Vagina (tissue), 2 donors: ENCODE results near the gene AMZ1. TPM values are rescaled to one million over a fixed set of nuclear protein-coding genes. Genes with fewer than 3 reads are reported as not detected.
"Not testable (repeated sequence)": the region's sequence is repeated elsewhere in the genome, so short reads cannot be mapped to it uniquely, and the experiment has no call there.

ENCODE experiments used
- DNase-seq, 2 donors: peaks; one replicate each; pipeline ENCODE4 v3.0.0-alpha.2; 2017; ENCODE audit errors: extremely low spot score in 2 of 2
- H3K27ac ChIP-seq: fragments of 200-600 bp; sonication (generic); one replicate; pipeline ENCODE4 v1.5.1; 2019
- H3K27me3 ChIP-seq: fragments of 200-600 bp; sonication (generic); one replicate; pipeline ENCODE4 v1.5.1; 2019
- H3K36me3 ChIP-seq, 2 donors: fragments of 200-600 bp; sonication (generic); one replicate each; pipeline ENCODE4 v1.5.1; 2017 to 2019
- H3K4me1 ChIP-seq: fragments of 200-600 bp; sonication (generic); one replicate; pipeline ENCODE4 v1.5.1; 2019
- H3K4me3 ChIP-seq, 2 donors: fragments of 200-600 bp; sonication (generic); 1 replicate in 1 of 2; 2 replicates in 1 of 2; pipeline ENCODE4 v1.5.1; 2016 to 2019
- H3K9me3 ChIP-seq: fragments of 200-600 bp; sonication (generic); one replicate; pipeline ENCODE4 v1.5.1; 2019
- CTCF ChIP-seq, 3 experiments: fragments of 450-650 bp in 2 of 3; fragments of 200-600 bp in 1 of 3; sonication (generic) in 1 of 3; IDR thresholded peaks; one replicate each; pipeline ENCODE4 v1.5.1; 2017 to 2019; ENCODE audit warnings: antibody characterized with exemption in 3 of 3, mild to moderate bottlenecking in 2 of 3, moderate library complexity in 2 of 3
- POLR2A ChIP-seq, 2 donors: fragments of 450-650 bp; IDR thresholded peaks; one replicate each; pipeline ENCODE4 v1.6.1; 2017; ENCODE audit warnings: antibody characterized with exemption in 2 of 2, mild to moderate bottlenecking in 2 of 2, moderate library complexity in 2 of 2
- POLR2AphosphoS5 ChIP-seq, 2 donors: sonication (generic); formaldehyde crosslinking; IDR thresholded peaks; one replicate each; pipeline ENCODE4 v1.9.0; 2017; ENCODE audit warnings: antibody characterized with exemption in 2 of 2, mild to moderate bottlenecking in 2 of 2, low read depth in 1 of 2; ENCODE audit not compliant: insufficient read depth in 1 of 2
- intact Hi-C: fragments of 100-400 bp; cut with DNase I; formaldehyde crosslinking; loops from one replicate; pipeline ENCODE4 v1.15.1; 2023
- total RNA-seq: library from RNA; depleted of rRNA; stranded (reverse); fragments of >200 nt; gene quantifications from one replicate; pipeline ENCODE4 v1.2.3, GENCODE V29; 2016

Gene AMZ1
- total RNA-seq, 1 donor from 2014 or later, result 1.2 TPM

- H3K9me3 ChIP-seq, result no peaks in the 10 kb centered on the region
- peaks cover 16% of the 10 kb centered on the region for H3K4me1 ChIP-seq
- H3K27me3 ChIP-seq, result no peaks in the 10 kb centered on the region
- TF ChIP-seq CTCF (IDR thresholded peaks at IDR 0.05) (no peak), POLR2AphosphoS5 (IDR thresholded peaks at IDR 0.05; ENCODE audit: insufficient read depth in 1 of 2, low read depth in 1 of 2) (no peak), POLR2A (IDR thresholded peaks at IDR 0.05) (no peak)
- intact Hi-C loops, result no loop called here
- H3K36me3 ChIP-seq, result peaks cover 0 to 12% of the 10 kb centered on the region in 2 donors
- no peak overlapping the region for H3K4me3 ChIP-seq
- no peak for DNase-seq
- H3K27ac ChIP-seq, result no peak overlapping the region
Measured at GRCh38 chr7:2720024-2720423, 32.0 kb downstream of the AMZ1 start.

GRCh38 chr7:2721842-2722241 lies 33.8 kb downstream of the AMZ1 start:
- Histone ChIP-seq H3K36me3 (peaks cover 0 to 20% of the 10 kb centered on the region in 2 donors), H3K27ac (no peak overlapping the region), H3K4me3 (no peak overlapping the region), H3K27me3 (no peaks in the 10 kb centered on the region), H3K4me1 (peaks cover 12% of the 10 kb centered on the region), H3K9me3 (no peaks in the 10 kb centered on the region)
- DNase-seq, result no peak
- TF ChIP-seq POLR2AphosphoS5 (IDR thresholded peaks at IDR 0.05; ENCODE audit: insufficient read depth in 1 of 2, low read depth in 1 of 2), result no peak
- intact Hi-C loops, result no loop called here

- H3K27ac ChIP-seq, result no peak overlapping the region
- H3K27me3 ChIP-seq, result no peaks in the 10 kb centered on the region
- DNase-seq, result no peak
- no peak overlapping the region for H3K4me3 ChIP-seq
- no peaks in the 10 kb centered on the region for H3K9me3 ChIP-seq
- intact Hi-C loops, result no loop called here
- no peak for TF ChIP-seq POLR2AphosphoS5 (IDR thresholded peaks at IDR 0.05; ENCODE audit: insufficient read depth in 1 of 2, low read depth in 1 of 2)
- TF ChIP-seq CTCF (IDR thresholded peaks at IDR 0.05), result no peak
- TF ChIP-seq POLR2A (IDR thresholded peaks at IDR 0.05), result no peak
- H3K36me3 ChIP-seq, result peaks cover 0 to 20% of the 10 kb centered on the region in 2 donors
- H3K4me1 ChIP-seq, result peaks cover 4% of the 10 kb centered on the region
Measured at GRCh38 chr7:2722591-2722990, 34.6 kb downstream of the AMZ1 start.

GRCh38 chr7:2723138-2723850 lies 35.3 kb downstream of the AMZ1 start:
- Histone ChIP-seq H3K27ac (no peak overlapping the region), H3K4me3 (no peak overlapping the region), H3K9me3 (no peaks in the 10 kb centered on the region), H3K4me1 (no peaks in the 10 kb centered on the region), H3K36me3 (peaks cover 0 to 20% of the 10 kb centered on the region in 2 donors), H3K27me3 (no peaks in the 10 kb centered on the region)
- intact Hi-C loops, result no loop called here
- TF ChIP-seq CTCF (IDR thresholded peaks at IDR 0.05) (no peak), POLR2AphosphoS5 (IDR thresholded peaks at IDR 0.05; ENCODE audit: insufficient read depth in 1 of 2, low read depth in 1 of 2) (no peak), POLR2A (IDR thresholded peaks at IDR 0.05) (no peak)
- DNase-seq, result no peak

- DNase-seq, H3K27me3 ChIP-seq, H3K27ac ChIP-seq, H3K4me1 ChIP-seq, intact Hi-C loops, H3K4me3 ChIP-seq, H3K9me3 ChIP-seq: not testable (repeated sequence)
- peaks cover 0 to 20% of the 10 kb centered on the region in 2 donors for H3K36me3 ChIP-seq
Measured at GRCh38 chr7:2724036-2724435, 36.0 kb downstream of the AMZ1 start.

GRCh38 chr7:2724453-2725177 lies 36.6 kb downstream of the AMZ1 start:
- TF ChIP-seq POLR2A (IDR thresholded peaks at IDR 0.05) (no peak), CTCF (IDR thresholded peaks at IDR 0.05) (no peak), POLR2AphosphoS5 (IDR thresholded peaks at IDR 0.05; ENCODE audit: insufficient read depth in 1 of 2, low read depth in 1 of 2) (no peak)
- no peak overlapping the region for H3K27ac ChIP-seq
- intact Hi-C loops, result no loop called here
- no peak for DNase-seq
- H3K27me3 ChIP-seq, result no peaks in the 10 kb centered on the region
- H3K36me3 ChIP-seq, result peaks cover 0 to 20% of the 10 kb centered on the region in 2 donors
- no peak overlapping the region for H3K4me3 ChIP-seq
- H3K4me1 ChIP-seq, result no peaks in the 10 kb centered on the region
- no peaks in the 10 kb centered on the region for H3K9me3 ChIP-seq
